H9 (cell line): ENCODE data around the gene PTTG1IP. TPM values are rescaled to one million over a fixed set of nuclear protein-coding genes. Genes with fewer than 3 reads are reported as not detected.

Experiments
- DNase-seq: peaks from one replicate; pipeline ENCODE4 v3.0.0-alpha.2; 2017
- H2AFZ ChIP-seq: one replicate; pipeline ENCODE4 v1.6.1; 2013; ENCODE audit warnings: mild to moderate bottlenecking, low read length, control low read depth, moderate library complexity
- H2AK5ac ChIP-seq: 2 replicates; pipeline ENCODE4 v1.6.1; 2013; ENCODE audit warnings: low read length, control low read depth, mixed read lengths; ENCODE audit not compliant: insufficient read length
- H2BK120ac ChIP-seq: one replicate; pipeline ENCODE4 v1.6.1; 2013; ENCODE audit warnings: low read depth, mild to moderate bottlenecking, low read length, control low read depth, inconsistent platforms; ENCODE audit not compliant: poor library complexity, severe bottlenecking
- H2BK12ac ChIP-seq: 2 replicates; pipeline ENCODE4 v1.6.1; 2013; ENCODE audit warnings: low read length, control low read depth, mixed read lengths, low read depth; ENCODE audit not compliant: insufficient read length
- H2BK15ac ChIP-seq: 2 replicates; pipeline ENCODE4 v1.6.1; 2013; ENCODE audit warnings: low read depth, low read length, control low read depth
- H2BK20ac ChIP-seq: one replicate; pipeline ENCODE4 v1.6.1; 2013; ENCODE audit warnings: low read depth, mild to moderate bottlenecking, low read length, control low read depth, inconsistent platforms; ENCODE audit not compliant: poor library complexity, severe bottlenecking
- H2BK5ac ChIP-seq: 2 replicates; pipeline ENCODE4 v1.6.1; 2013; ENCODE audit warnings: low read length, control low read depth, mixed read lengths; ENCODE audit not compliant: insufficient read length
- H3K14ac ChIP-seq: 2 replicates; pipeline ENCODE4 v1.6.1; 2013; ENCODE audit warnings: low read length, control low read depth; ENCODE audit not compliant: insufficient read depth
- H3K18ac ChIP-seq: 2 replicates; pipeline ENCODE4 v1.6.1; 2013; ENCODE audit warnings: low read depth, mild to moderate bottlenecking, mixed read lengths, low read length, control low read depth; ENCODE audit not compliant: insufficient read length
- H3K23ac ChIP-seq: 2 replicates; pipeline ENCODE4 v1.6.1; 2013; ENCODE audit warnings: low read length, control low read depth, mixed read lengths, low read depth; ENCODE audit not compliant: insufficient read length
- H3K23me2 ChIP-seq: 2 replicates; pipeline ENCODE4 v1.6.1; 2013; ENCODE audit warnings: low read depth, mild to moderate bottlenecking, mixed read lengths, low read length, control low read depth; ENCODE audit not compliant: insufficient read length, poor library complexity, severe bottlenecking
- H3K27ac ChIP-seq: 2 replicates; pipeline ENCODE4 v1.5.1; 2013; ENCODE audit warnings: low read length, control low read depth, mixed read lengths, low read depth; ENCODE audit not compliant: insufficient read length
- H3K27me3 ChIP-seq: 2 replicates; pipeline ENCODE4 v1.6.1; 2013; ENCODE audit warnings: low read length, control low read depth, inconsistent platforms; ENCODE audit not compliant: insufficient read depth
- H3K4ac ChIP-seq: 2 replicates; pipeline ENCODE4 v1.6.1; 2013; ENCODE audit warnings: low read depth, mild to moderate bottlenecking, control low read depth, inconsistent platforms, low read length, moderate library complexity
- H3K4me1 ChIP-seq: 2 replicates; pipeline ENCODE4 v1.6.1; 2013; ENCODE audit warnings: low read length, control low read depth, inconsistent platforms; ENCODE audit not compliant: insufficient read depth
- H3K4me2 ChIP-seq: 2 replicates; pipeline ENCODE4 v1.6.1; 2013; ENCODE audit warnings: low read length, control low read depth, mixed read lengths; ENCODE audit not compliant: insufficient read length, insufficient read depth
- H3K56ac ChIP-seq: 2 replicates; pipeline ENCODE4 v1.6.1; 2013; ENCODE audit warnings: low read depth, mild to moderate bottlenecking, mixed read lengths, low read length, control low read depth; ENCODE audit not compliant: insufficient read length
- H3K79me1 ChIP-seq: 2 replicates; pipeline ENCODE4 v1.6.1; 2013; ENCODE audit warnings: low read depth, mild to moderate bottlenecking, moderate library complexity, low read length, control low read depth, inconsistent platforms; ENCODE audit not compliant: insufficient read depth, poor library complexity, severe bottlenecking
- H3K79me2 ChIP-seq: 2 replicates; pipeline ENCODE4 v1.6.1; 2013; ENCODE audit warnings: low read length, control low read depth, inconsistent platforms; ENCODE audit not compliant: insufficient read depth
- H3K9ac ChIP-seq: 2 replicates; pipeline ENCODE4 v1.6.1; 2013; ENCODE audit warnings: low read length, control low read depth, mixed read lengths; ENCODE audit not compliant: insufficient read length; ENCODE audit errors: extremely low read depth
- H3K9me3 ChIP-seq: one replicate; pipeline ENCODE4 v1.6.1; 2013; ENCODE audit warnings: low read depth, low read length, inconsistent platforms; ENCODE audit not compliant: control insufficient read depth
- H3T11ph ChIP-seq: one replicate; pipeline ENCODE4 v1.6.1; 2013; ENCODE audit warnings: mild to moderate bottlenecking, low read length, control low read depth, inconsistent platforms
- H4K20me1 ChIP-seq: one replicate; pipeline ENCODE4 v1.6.1; 2013; ENCODE audit not compliant: control insufficient read depth, insufficient read length, insufficient read depth
- H4K5ac ChIP-seq: 2 replicates; pipeline ENCODE4 v1.6.1; 2013; ENCODE audit warnings: low read depth, mild to moderate bottlenecking, mixed read lengths, low read length, control low read depth; ENCODE audit not compliant: insufficient read length
- H4K8ac ChIP-seq: replicated peaks from 2 replicates; pipeline ENCODE4 v1.6.1; 2013; ENCODE audit warnings: low read length, control low read depth, mixed read lengths, low read depth; ENCODE audit not compliant: insufficient read length
- H4K91ac ChIP-seq: 2 replicates; pipeline ENCODE4 v1.6.1; 2013; ENCODE audit warnings: low read depth, mild to moderate bottlenecking, moderate library complexity, mixed read lengths, low read length, control low read depth; ENCODE audit not compliant: insufficient read length
- H3K27ac Mint-ChIP-seq, 3 experiments: 2 replicates in 2 of 3; 3 replicates in 1 of 3; pipeline ENCODE4 v1.8.0; 2020 to 2021; ENCODE audit warnings: mixed read lengths in 3 of 3, mild to moderate bottlenecking in 1 of 3, moderate library complexity in 1 of 3
- H3K27me3 Mint-ChIP-seq: 2 replicates; pipeline ENCODE4 v1.8.0; 2021; ENCODE audit warnings: low read depth, mild to moderate bottlenecking, moderate library complexity, mixed read lengths
- H3K36me3 Mint-ChIP-seq, 3 experiments: 2 replicates in 2 of 3; 3 replicates in 1 of 3; pipeline ENCODE4 v1.8.0; 2020 to 2021; ENCODE audit warnings: low read depth in 3 of 3, mixed read lengths in 3 of 3; ENCODE audit not compliant: insufficient read depth in 1 of 3
- H3K4me1 Mint-ChIP-seq, 2 experiments: 2 replicates each; pipeline ENCODE4 v1.8.0; 2020; ENCODE audit warnings: mixed read lengths in 2 of 2
- H3K4me3 Mint-ChIP-seq, 2 experiments: 2 replicates in 1 of 2; 3 replicates in 1 of 2; pipeline ENCODE4 v1.8.0; 2020 to 2021; ENCODE audit warnings: mild to moderate bottlenecking in 2 of 2, mixed read lengths in 2 of 2, moderate library complexity in 1 of 2
- H3K9me3 Mint-ChIP-seq, 2 experiments: 2 replicates in 1 of 2; 3 replicates in 1 of 2; pipeline ENCODE4 v1.8.0; 2020; ENCODE audit warnings: mild to moderate bottlenecking in 2 of 2, mixed read lengths in 2 of 2, moderate library complexity in 1 of 2
- CTCF ChIP-seq: fragments of 200-600 bp; sonication (generic); conservative IDR thresholded peaks from 3 replicates; pipeline ENCODE4 v1.8.0; 2021; ENCODE audit warnings: antibody characterized with exemption, mild to moderate bottlenecking
- WGBS: extraction: QIAGEN DNeasy Blood & Tissue Kit; methylation state at CpG from one replicate; pipeline ENCODE4 v1.1.7; 2013; ENCODE audit warnings: missing lambda C conversion rate, low lambda C conversion rate, mixed read lengths; ENCODE audit not compliant: insufficient read length; ENCODE audit errors: extremely low coverage; 5-methylcytosine and 5-hydroxymethylcytosine counted together
- total RNA-seq: library from RNA; stranded (reverse); gene quantifications from 2 replicates; pipeline ENCODE4 v1.2.1, GENCODE V29; 2021

Gene PTTG1IP
- total RNA-seq, 1 experiment from 2014 or later: 107 TPM

DNA sequence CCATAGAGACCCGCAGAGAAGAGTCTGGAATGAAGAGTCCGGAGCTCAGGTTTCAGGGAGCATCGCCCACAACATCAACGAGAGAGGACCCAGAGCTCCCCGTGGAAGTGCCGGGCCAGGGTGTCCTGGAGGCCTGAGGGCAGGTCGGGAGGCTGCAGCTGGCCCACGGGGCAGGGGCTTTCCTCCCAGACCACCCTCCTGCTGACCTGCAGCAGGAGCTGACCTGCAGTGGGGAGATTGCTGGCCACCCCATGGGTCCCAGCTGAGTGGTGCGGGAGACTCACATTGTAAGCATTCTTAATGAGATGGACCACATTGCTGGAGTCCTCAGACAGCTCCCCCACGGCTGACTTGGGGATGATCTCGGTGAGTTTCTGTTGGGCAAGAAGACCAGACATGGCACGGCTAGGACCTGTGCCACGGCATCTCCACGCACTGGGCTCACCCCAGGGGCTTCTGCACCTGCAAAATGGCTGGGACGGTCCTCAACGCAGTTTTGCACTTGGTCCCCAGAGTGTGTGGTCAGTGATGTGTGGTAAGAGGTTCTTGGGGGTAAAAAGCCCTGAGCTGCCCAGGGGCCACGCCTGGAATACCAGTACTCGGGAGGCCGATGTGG, 21.3 kb upstream of the PTTG1IP start:
- H3K79me2 ChIP-seq: no peaks in the 10 kb centered on the region
- H2BK15ac ChIP-seq: no peak overlapping the region
- H3K18ac ChIP-seq: no peak overlapping the region
- Mint-ChIP-seq H3K4me1 (peaks cover 10 to 16% of the 10 kb centered on the region in 2 experiments), H3K9me3 (no peaks in the 10 kb centered on the region; a peak in 1 of 5 replicates), H3K36me3 (no peaks in the 10 kb centered on the region), H3K4me3 (no peak overlapping the region), H3K27me3 (peaks cover 10% of the 10 kb centered on the region), H3K27ac (peak overlapping the region in 1 of 3 experiments; percentile 89; a peak in 1 of 7 replicates)
- no peak overlapping the region for H3K4me2 ChIP-seq
- H2BK120ac ChIP-seq: no peak overlapping the region
- H4K20me1 ChIP-seq: no peaks in the 10 kb centered on the region
- no peak overlapping the region for H2BK12ac ChIP-seq
- no peak overlapping the region for H3K27ac ChIP-seq
- DNase-seq: no peak
- H3K27me3 ChIP-seq: no peaks in the 10 kb centered on the region
- H3K4ac ChIP-seq: no peak overlapping the region
- H3K23me2 ChIP-seq: no peaks in the 10 kb centered on the region
- no peak overlapping the region for H3K56ac ChIP-seq
- TF ChIP-seq CTCF: no peak
- H3K79me1 ChIP-seq: no peaks in the 10 kb centered on the region
- no peak overlapping the region for H2BK20ac ChIP-seq
- H3K14ac ChIP-seq: no peak overlapping the region
- no peak overlapping the region for H4K8ac ChIP-seq
- H3T11ph ChIP-seq: no peak overlapping the region
- H4K5ac ChIP-seq: no peak overlapping the region
- no peak overlapping the region for H3K9ac ChIP-seq
- H4K91ac ChIP-seq: no peak overlapping the region
- H2AK5ac ChIP-seq: no peak overlapping the region
- no peaks in the 10 kb centered on the region; the same call in 1 of the 2 replicates for H3K4me1 ChIP-seq
- H3K9me3 ChIP-seq: no peaks in the 10 kb centered on the region
- H2AFZ ChIP-seq: no peak overlapping the region
- WGBS: no CpG with 5 or more reads among the region's 19 CpGs
- H2BK5ac ChIP-seq: no peak overlapping the region
- no peak overlapping the region for H3K23ac ChIP-seq
